SW 1271 (cell line): ENCODE measurements around the gene HECW1.
"Not testable (repeated sequence)": the region's sequence is repeated elsewhere in the genome, so short reads cannot be mapped to it uniquely, and the experiment has no call there.

Experiments
- DNase-seq, 2 experiments: peaks; one replicate each; lab custom pipeline; 2025; lab: John Stamatoyannopoulos, UW

The HECW1 gene

GRCh38 chr7:43112941-43113621, 634 bp downstream of the HECW1 start:
- no peak for DNase-seq

DNA sequence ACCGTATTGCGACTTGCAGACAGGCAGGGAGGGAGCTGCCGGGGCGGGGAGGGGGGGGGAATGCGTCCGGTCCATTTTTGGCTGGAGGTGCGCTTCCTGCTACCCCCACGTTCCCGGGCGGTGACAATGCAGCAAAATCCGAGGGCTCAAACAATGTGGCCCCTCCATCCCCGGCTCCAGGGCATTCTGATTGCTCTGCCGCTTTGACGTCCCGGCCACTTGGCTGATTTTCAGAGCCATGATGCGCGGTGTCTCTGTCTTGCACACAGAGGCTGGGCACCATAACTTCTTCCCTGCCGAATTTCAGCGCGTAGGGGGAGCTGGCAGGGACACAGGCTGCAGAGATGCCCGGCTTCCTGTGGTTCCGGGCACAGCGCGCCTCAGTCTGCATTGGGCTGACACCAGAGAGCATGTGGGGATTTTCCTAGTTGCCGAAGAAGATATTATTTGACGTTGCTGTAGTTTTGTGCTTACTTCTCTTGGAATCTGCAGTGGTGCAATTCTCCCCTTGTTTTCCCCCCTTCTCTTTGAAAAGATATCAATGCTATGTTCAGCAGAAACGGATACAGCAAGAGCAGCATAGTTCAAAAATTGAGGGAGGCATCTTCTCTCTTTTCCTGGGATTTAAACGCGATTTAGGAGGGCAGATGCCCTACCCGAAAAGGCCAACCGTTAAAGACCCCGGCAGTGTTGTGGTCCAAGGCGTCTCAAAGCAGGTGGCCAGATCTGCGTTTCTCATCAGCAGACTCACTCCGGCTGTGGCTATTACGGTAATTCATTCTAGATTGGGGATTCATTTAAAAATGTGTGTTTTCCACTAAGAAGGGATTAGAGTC, 1.4 kb downstream of the HECW1 start:
- no peak for DNase-seq

DNA sequence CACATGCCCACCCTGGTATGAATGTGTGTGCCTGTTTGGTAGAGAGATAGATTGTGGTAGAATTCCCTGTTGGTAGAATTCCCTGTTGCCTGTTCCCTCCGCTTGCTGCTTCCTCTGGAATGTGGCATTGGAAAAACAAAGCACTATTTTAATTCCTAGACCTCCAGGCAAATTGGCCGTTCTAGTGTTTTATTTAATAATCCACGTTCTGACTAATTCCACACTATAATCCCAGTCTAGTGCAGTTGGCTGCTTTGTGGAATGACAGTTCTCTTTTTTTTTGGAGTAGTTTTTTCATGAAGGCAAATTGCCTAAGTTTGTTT, 2.0 kb downstream of the HECW1 start:
- DNase-seq = no peak

DNA sequence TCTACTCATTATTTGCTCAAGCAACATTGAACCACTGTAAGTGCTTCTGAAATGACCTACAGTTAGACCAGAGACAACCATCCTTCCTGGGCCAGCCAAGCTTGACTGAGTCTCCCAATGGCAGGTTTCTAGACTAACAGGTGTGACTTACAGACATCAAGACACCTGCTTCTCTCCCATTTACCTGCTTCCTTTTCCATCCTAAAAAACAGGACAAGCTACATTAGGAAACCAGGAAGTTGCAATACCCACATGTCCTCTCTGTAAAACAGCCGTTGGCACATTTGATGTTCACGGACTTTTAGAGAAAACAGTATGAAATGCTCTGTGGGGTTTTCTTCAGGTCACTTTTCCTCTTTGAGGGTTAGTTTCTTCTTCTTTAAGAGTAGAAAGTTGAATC, 4.0 kb downstream of the HECW1 start:
- no peak for DNase-seq

GRCh38 chr7:43117095-43117494, 4.6 kb downstream of the HECW1 start:
- no peak for DNase-seq

DNA sequence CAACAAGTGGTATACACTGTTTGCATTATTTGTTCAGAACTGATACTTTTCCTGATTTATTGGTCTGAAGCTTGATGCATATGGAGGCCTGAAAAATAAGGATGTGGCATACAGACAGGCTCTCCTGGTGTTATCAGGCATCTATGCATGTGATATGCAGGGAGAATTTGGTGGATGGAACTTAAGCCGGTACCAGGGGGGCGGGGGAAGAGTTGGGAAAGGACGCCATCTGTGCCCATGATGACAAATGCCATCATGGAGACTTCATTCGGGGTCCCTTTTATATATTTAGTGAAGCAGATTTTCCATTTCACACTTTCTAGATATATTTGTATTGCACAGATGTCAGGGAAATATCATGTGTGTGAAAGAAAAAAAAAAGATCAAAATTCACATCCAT, 5.4 kb downstream of the HECW1 start:
- no peak for DNase-seq

DNA sequence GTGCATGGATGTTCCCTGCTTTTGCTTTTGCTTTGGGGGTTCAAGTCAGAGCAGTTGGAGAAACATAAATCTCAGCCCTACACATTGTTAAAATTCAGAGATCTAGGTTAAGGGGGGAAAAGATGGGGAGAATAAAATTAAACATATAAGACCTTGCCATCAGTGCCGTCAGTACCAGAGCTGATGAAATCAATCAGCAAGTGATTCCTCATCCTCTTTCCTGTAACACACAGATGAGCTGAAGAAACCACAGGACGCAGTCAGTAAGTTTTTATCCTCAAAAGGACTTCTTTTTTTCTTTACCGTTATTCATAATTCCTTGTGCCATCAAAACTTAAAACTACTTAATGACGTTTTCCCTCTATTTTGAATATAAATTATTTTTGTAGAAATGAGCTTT, 5.9 kb downstream of the HECW1 start:
- DNase-seq = no peak

DNA sequence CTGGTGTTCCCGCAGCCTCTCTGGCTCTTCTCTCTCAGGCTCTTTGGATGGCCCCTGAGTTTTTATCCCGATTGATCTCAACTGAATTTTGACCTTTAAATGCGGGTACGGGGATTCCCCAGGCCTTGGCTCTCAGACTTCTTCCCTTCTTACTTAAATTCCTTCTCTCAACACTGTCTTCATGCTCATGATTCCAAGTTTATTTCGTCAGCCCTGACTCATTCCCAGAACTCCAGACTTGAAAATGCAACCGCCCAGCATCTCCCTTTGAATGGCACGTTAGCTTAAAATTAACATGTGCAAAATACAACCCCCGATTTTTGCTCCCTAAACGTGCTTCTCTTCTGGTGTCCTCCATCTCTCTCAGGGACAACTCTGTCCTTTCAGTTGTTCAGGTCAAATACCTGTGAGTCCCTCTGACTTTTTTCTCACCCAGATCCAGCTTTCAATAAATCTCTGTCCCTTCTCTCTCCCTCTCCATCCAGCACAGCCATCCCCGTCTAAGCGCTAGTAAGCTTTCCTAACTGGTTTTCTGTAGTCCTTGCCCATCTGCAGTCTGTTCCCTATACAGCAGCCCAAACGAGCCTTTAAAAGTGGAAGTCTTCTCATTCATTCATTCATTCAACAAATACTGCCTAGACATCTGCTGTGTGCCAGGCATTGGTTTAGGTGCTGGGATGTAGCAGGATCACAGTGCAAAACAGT, 7.1 kb downstream of the HECW1 start:
- no peak for DNase-seq

GRCh38 chr7:43121973-43122372, 9.5 kb downstream of the HECW1 start:
- no peak for DNase-seq

- no peak for DNase-seq
Observed at GRCh38 chr7:43123457-43123856, 11.0 kb downstream of the HECW1 start.

- no peak for DNase-seq
Observed at GRCh38 chr7:43124388-43124787, 11.9 kb downstream of the HECW1 start.

DNA sequence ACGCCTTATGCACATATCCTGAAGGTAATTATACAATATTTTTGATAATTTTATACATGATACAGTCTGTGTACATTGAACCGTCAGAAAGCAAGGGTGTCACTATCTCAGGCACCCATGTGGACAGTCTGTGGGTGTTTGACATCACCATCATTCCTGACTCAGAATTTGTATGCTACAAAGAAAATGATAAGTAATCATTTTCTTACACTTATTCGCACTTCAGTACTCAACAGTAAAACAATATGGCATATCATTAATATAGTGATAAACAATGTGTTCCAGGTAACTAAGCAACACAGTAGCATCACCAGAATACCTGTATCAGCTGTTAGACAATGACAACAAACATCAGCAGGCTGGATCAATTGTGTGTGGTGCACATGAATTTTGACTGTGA, 17.9 kb downstream of the HECW1 start:
- no peak for DNase-seq

DNA sequence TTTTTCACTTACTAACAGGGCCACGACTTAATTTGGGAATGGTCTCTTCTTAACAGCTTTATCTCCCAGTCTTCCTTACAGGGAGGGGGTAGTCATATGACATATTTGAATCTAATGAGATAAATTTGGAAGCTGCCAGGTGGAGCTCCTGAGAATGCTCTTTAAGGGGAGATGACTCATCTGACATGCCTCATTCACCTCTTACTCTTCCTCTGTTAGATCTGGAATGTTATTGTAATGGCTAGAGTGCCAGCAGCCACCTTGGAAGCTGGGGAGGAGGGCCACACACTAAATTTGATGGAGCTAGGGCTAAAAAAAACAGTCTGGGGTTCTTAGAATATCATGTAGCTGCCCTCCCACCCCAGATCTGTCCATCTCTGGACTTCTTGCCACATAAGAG, 22.7 kb downstream of the HECW1 start:
- no peak for DNase-seq

DNA sequence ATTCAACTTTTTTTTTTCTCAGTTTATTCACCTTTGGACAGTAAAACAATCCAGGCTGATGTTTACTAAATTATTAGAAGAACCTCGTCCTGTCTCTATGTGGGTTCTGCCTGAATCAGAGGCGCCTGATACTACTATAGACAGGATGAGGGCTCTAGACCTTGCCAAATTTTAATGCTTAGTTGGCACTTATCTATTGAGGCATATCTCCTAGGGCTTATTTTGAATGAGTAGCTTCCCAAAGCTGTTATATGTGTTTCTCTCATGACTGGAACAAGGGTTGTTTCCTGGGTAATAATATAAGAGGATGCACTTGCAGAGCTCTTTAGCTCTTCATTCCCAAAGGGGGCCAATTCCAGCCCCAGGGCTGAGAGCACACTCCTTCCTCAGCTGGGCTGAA, 23.6 kb downstream of the HECW1 start:
- DNase-seq = no peak

GRCh38 chr7:43137121-43137744, 24.8 kb downstream of the HECW1 start:
- not testable (repeated sequence) for DNase-seq

DNA sequence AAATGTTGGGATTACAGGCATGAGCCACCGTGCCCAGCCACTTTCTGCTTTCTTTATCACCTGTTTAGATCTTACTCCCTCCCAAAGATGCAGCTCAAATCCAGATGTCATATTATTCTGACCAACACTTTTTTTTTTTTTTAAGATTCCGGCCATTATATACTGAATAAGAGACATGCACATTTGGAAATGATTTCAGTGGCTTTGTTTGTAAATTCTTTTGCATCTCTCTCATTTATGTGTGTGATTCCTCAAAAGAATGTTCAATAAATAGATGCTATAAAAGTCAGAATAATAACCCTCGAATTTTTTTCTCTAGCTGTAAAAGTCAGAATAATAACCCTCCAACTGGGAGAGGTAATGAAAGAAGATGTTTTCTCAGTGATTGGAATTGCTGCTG, 25.4 kb downstream of the HECW1 start:
- no peak for DNase-seq

- DNase-seq = no peak
Observed at GRCh38 chr7:43138710-43139109, 26.3 kb downstream of the HECW1 start.

DNA sequence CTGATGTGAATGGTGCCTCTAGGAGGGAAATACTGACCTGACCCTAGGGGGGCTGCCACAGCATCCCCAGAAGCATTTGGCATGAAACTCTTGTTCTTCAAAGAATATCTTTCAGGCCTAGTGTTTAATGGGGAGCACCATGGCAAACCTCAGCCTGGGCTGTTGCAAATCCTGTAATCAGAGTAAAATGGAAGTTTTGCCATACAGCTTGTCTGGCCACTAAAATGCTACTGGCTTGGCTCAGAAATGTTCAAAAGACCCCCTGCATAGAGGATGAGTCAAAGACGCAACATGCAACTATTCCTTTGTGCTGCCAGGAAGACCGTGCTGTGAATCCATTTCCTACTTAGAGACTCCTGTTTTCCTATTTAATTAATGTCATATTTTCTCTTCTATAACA, 26.7 kb downstream of the HECW1 start:
- DNase-seq = no peak

DNA sequence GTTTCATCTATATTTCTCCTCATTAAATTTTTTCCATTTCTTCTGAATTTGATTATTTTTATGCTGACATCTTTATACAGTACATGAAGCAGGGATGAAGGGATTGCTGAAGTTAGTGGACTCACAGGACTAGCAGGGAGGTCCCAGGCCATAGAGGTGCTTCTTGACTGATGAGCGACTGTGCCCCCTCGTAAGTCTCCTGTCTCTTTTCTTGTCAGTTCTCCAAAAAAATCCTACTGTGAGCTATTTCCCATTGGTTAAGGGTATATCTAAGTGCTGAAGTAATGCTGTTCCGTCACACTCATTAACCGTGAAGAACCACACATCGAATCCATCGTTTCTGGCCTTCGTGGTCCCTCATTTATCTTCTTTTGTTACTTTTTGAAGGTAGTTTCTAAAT, 27.7 kb downstream of the HECW1 start:
- DNase-seq = no peak

DNA sequence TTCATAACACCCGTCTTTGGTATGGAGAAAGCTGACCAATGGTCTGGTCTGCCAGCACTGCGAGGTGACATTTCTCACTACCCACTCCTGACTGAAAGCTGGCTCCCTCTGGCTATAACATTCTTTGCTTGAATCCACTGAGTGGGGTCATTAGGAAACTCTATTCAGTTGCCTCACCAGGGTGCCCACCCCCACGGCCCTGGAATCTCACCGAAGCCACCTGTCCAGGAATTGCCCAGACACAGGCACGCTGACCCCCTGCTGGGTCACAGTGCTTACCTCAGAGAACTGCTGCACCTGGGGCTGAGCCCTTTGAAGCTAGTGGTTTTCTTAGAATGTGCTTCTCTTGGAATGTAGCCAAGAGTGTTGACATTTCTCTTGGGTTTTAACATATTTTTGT, 28.6 kb downstream of the HECW1 start:
- DNase-seq = no peak

GRCh38 chr7:43142703-43143102, 30.3 kb downstream of the HECW1 start:
- DNase-seq = no peak

GRCh38 chr7:43143918-43144589, 31.6 kb downstream of the HECW1 start:
- DNase-seq = no peak
